IMR-90 (cell line): ENCODE data around the gene CEP41. TPM values are rescaled to one million over a fixed set of nuclear protein-coding genes. Genes with fewer than 3 reads are reported as not detected.
"Not testable (repeated sequence)": the region's sequence is repeated elsewhere in the genome, so short reads cannot be mapped to it uniquely, and the experiment has no call there.

Experiments
- ATAC-seq: fragments of 200-7000 bp; cut with Tn5 transposase; 2 replicates; pipeline ENCODE4 v1.9.1; 2020; ENCODE audit warnings: low read depth, mild to moderate bottlenecking, moderate library complexity
- BruUV-seq: library from RNA; stranded (reverse); fragments of 400-500 nt; replicated peaks from 2 replicates; lab custom pipeline; 2021; lab: Mats Ljungman, UMichigan
- CTCF ChIA-PET: fragments of 300-600 bp; formaldehyde crosslinking; extraction: SDS; loops from one replicate; lab custom pipeline; 2021; ENCODE audit warnings: antibody characterized with exemption; lab: Yijun Ruan, JAX
- POLR2A ChIA-PET: fragments of 300-600 bp; sonication (Branson Sonifier 250); formaldehyde crosslinking; loops from one replicate; lab custom pipeline; 2022; ENCODE audit warnings: antibody characterized with exemption; ENCODE audit not compliant: unreplicated experiment; lab: Charles Lee
- DNase-seq: peaks from one replicate; pipeline ENCODE4 v3.0.0; 2013
- H2AFZ ChIP-seq: replicated peaks from 2 replicates; pipeline ENCODE3; 2013; ENCODE audit warnings: low read length, mild to moderate bottlenecking; ENCODE audit not compliant: poor library complexity
- H2AK5ac ChIP-seq: 2 replicates; pipeline ENCODE4 v1.6.1; 2013; ENCODE audit warnings: low read depth, low read length, inconsistent platforms
- H2AK9ac ChIP-seq: replicated peaks from 2 replicates; pipeline ENCODE3; 2013; ENCODE audit warnings: mild to moderate bottlenecking, low read depth, low read length, moderate library complexity; ENCODE audit not compliant: poor library complexity
- H2BK120ac ChIP-seq: 2 replicates; pipeline ENCODE4 v1.6.1; 2013; ENCODE audit warnings: low read depth, low read length, inconsistent platforms
- H2BK15ac ChIP-seq: 3 replicates; pipeline ENCODE4 v1.6.1; 2013; ENCODE audit warnings: low read depth, low read length, inconsistent platforms
- H2BK20ac ChIP-seq: 2 replicates; pipeline ENCODE4 v1.6.1; 2013; ENCODE audit warnings: low read depth, mild to moderate bottlenecking, inconsistent platforms, low read length, moderate library complexity
- H2BK5ac ChIP-seq: 2 replicates; pipeline ENCODE4 v1.6.1; 2013; ENCODE audit warnings: mild to moderate bottlenecking, low read depth, low read length, inconsistent platforms; ENCODE audit not compliant: poor library complexity, severe bottlenecking
- H3K14ac ChIP-seq: replicated peaks from 2 replicates; pipeline ENCODE4 v1.6.1; 2013; ENCODE audit warnings: low read depth, low read length, inconsistent platforms
- H3K18ac ChIP-seq: 2 replicates; pipeline ENCODE4 v1.6.1; 2013; ENCODE audit warnings: low read depth, low read length, control low read depth
- H3K23ac ChIP-seq: 2 replicates; pipeline ENCODE4 v1.6.1; 2013; ENCODE audit warnings: low read depth, low read length, inconsistent platforms
- H3K27ac ChIP-seq: 2 replicates; pipeline ENCODE4 v1.5.1; 2013; ENCODE audit warnings: mild to moderate bottlenecking, control low read depth, low read length; ENCODE audit not compliant: insufficient read depth
- H3K27me3 ChIP-seq: 2 replicates; pipeline ENCODE4 v1.6.1; 2013; ENCODE audit warnings: low read length; ENCODE audit not compliant: control insufficient read depth, insufficient read depth
- H3K36me3 ChIP-seq: 2 replicates; pipeline ENCODE4 v1.6.1; 2013; ENCODE audit warnings: low read length, mixed read lengths; ENCODE audit not compliant: control insufficient read depth, insufficient read depth
- H3K4ac ChIP-seq: 2 replicates; pipeline ENCODE4 v1.6.1; 2013; ENCODE audit warnings: low read depth, low read length, inconsistent platforms
- H3K4me1 ChIP-seq: 2 replicates; pipeline ENCODE4 v1.6.1; 2013; ENCODE audit warnings: low read length, mixed read lengths; ENCODE audit not compliant: control insufficient read depth, insufficient read depth
- H3K4me2 ChIP-seq: 2 replicates; pipeline ENCODE4 v1.6.1; 2013; ENCODE audit warnings: low read depth, mild to moderate bottlenecking, control low read depth, low read length, moderate library complexity
- H3K4me3 ChIP-seq: 2 replicates; pipeline ENCODE4 v1.5.1; 2013; ENCODE audit warnings: low read depth, mild to moderate bottlenecking, control low read depth, low read length, moderate library complexity; ENCODE audit not compliant: insufficient read depth
- H3K56ac ChIP-seq: 2 replicates; pipeline ENCODE4 v1.6.1; 2013; ENCODE audit warnings: low read length, inconsistent platforms; ENCODE audit not compliant: insufficient read depth; ENCODE audit errors: extremely low read depth
- H3K79me1 ChIP-seq, 2 experiments: 2 replicates each; pipeline ENCODE4 v1.6.1; 2013; ENCODE audit warnings: low read length in 2 of 2, inconsistent platforms in 1 of 2, low read depth in 1 of 2
- H3K9ac ChIP-seq: 2 replicates; pipeline ENCODE4 v1.6.1; 2013; ENCODE audit warnings: low read depth, low read length, control low read depth
- H3K9me1 ChIP-seq: 2 replicates; pipeline ENCODE4 v1.6.1; 2013; ENCODE audit warnings: low read length, inconsistent platforms; ENCODE audit not compliant: insufficient read depth
- H3K9me3 ChIP-seq: 2 replicates; pipeline ENCODE4 v1.6.1; 2013; ENCODE audit warnings: low read length; ENCODE audit not compliant: control insufficient read depth, insufficient read depth
- H4K20me1 ChIP-seq: 2 replicates; pipeline ENCODE4 v1.6.1; 2013; ENCODE audit warnings: low read length, inconsistent platforms; ENCODE audit not compliant: insufficient read depth
- H4K5ac ChIP-seq: 2 replicates; pipeline ENCODE4 v1.6.1; 2013; ENCODE audit warnings: mild to moderate bottlenecking, low read depth, low read length, control low read depth
- H4K8ac ChIP-seq, 2 experiments: 2 replicates each; pipeline ENCODE4 v1.6.1; 2013; ENCODE audit warnings: low read depth in 2 of 2, low read length in 2 of 2, control low read depth in 1 of 2, inconsistent platforms in 1 of 2
- H4K91ac ChIP-seq: 2 replicates; pipeline ENCODE4 v1.6.1; 2013; ENCODE audit warnings: low read depth, low read length, inconsistent platforms; ENCODE audit not compliant: insufficient read depth
- WGBS, 2 experiments: methylation state at CpG; one replicate each; pipeline versions ENCODE4 v1.1.5 to v1.1.7; 2013; ENCODE audit warnings: missing lambda C conversion rate in 2 of 2; ENCODE audit not compliant: insufficient read length in 1 of 2; ENCODE audit errors: extremely low coverage in 2 of 2; 5-methylcytosine and 5-hydroxymethylcytosine counted together
- dilution Hi-C: fragments of 300-500 bp; cut with HindIII; formaldehyde crosslinking; loops from one replicate; pipeline ENCODE4 v1.14.3; 2018; ENCODE audit warnings: low sequenced_read_pairs; ENCODE audit not compliant: unreplicated experiment
- in situ Hi-C: fragments of 300-500 bp; cut with MboI; formaldehyde crosslinking; loops from 3 replicates; pipeline ENCODE4 v1.14.3; 2019; ENCODE audit warnings: low sequenced_read_pairs, inconsistent platforms, mixed read lengths
- intact Hi-C: fragments of 100-400 bp; cut with micrococcal nuclease; formaldehyde crosslinking; loops from 2 replicates; pipeline ENCODE4 v1.10.0; 2022
- polyA plus RNA-seq, 3 experiments: library from polyadenylated mRNA; depleted of rRNA; stranded (reverse); fragments of >200 nt; gene quantifications; 2 replicates each; pipeline ENCODE4 v1.2.3, GENCODE V29; 2012; ENCODE audit warnings: low replicate concordance in 1 of 3
- total RNA-seq: library from RNA; depleted of rRNA; stranded (reverse); fragments of >200 nt; gene quantifications from 2 replicates; pipeline ENCODE4 v1.2.3, GENCODE V29; 2012

Gene CEP41
- total and polyA plus RNA-seq, 2 of the 4 experiments (the other 2 are of a cell fraction) = 12.2 to 21.9 TPM

DNA sequence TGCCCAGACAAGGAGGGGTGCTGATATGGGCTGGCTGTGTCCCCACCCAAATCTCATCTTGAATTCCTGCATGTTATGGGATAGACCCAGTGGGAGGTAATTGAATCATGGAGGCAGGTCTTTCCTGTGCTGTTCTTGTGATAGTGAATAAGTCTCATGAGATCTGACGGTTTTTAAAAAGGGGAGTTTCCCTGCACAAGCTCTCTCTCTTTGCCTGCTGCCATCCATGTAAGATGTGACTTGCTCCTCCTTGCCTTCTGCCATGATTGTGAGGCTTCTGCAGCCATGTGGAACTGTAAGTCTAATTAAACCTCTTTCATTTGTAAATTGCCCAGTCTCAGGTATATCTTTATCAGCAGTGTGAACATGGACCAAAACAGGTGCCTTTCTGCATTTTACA, 64.4 kb downstream of the CEP41 start:
- H4K8ac ChIP-seq, H3K14ac ChIP-seq, H2AFZ ChIP-seq, ATAC-seq, H3K9ac ChIP-seq, H2AK9ac ChIP-seq, in situ Hi-C loops, H3K56ac ChIP-seq, H3K4me3 ChIP-seq, H2AK5ac ChIP-seq, H3K4me2 ChIP-seq, H4K20me1 ChIP-seq, H2BK120ac ChIP-seq, BruUV-seq, CTCF ChIA-PET, H4K5ac ChIP-seq, POLR2A ChIA-PET, H3K27ac ChIP-seq, DNase-seq, H3K27me3 ChIP-seq, intact Hi-C loops, H3K23ac ChIP-seq, H2BK5ac ChIP-seq, H3K18ac ChIP-seq, H3K9me3 ChIP-seq, H3K36me3 ChIP-seq, dilution Hi-C loops: not testable (repeated sequence)
- Histone ChIP-seq H2BK15ac (peak overlapping the region; percentile 87; the same call in 2 of the 3 replicates), H3K9me1 (peaks cover 26% of the 10 kb centered on the region), H3K4ac (peak overlapping the region; percentile 72; the same call in 1 of the 2 replicates), H2BK20ac (peak overlapping the region; percentile 23), H3K79me1 (peaks cover 0 to 12% of the 10 kb centered on the region in 2 experiments; a peak in 1 of 4 replicates), H3K4me1 (peaks cover 34% of the 10 kb centered on the region), H4K91ac (peak overlapping the region; percentile 29; the same call in 1 of the 2 replicates)
- no CpG with 5 or more reads among the region's 1 CpG for WGBS, 2 experiments
